Endothelial cell of umbilical vein (primary cell): ENCODE measurements around the gene KCNH4. TPM values are rescaled to one million over a fixed set of nuclear protein-coding genes. Genes with fewer than 3 reads are reported as not detected.

Experiments
- BruUV-seq: library from RNA; stranded (reverse); fragments of 400-500 nt; replicated peaks from 2 replicates; lab custom pipeline; 2021; lab: Mats Ljungman, UMichigan
- CTCF ChIA-PET: fragments of 300-600, 350-600 bp; sonication (Branson Sonifier 250); formaldehyde crosslinking; loops from one replicate; lab custom pipeline; 2021; ENCODE audit warnings: antibody characterized with exemption, inconsistent platforms; lab: Charles Lee
- POLR2A ChIA-PET: fragments of 300-600, 350-600 bp; sonication (Branson Sonifier 250); formaldehyde crosslinking; loops from one replicate; lab custom pipeline; 2021; ENCODE audit warnings: antibody characterized with exemption, inconsistent platforms; lab: Charles Lee
- DNase-seq: peaks from one replicate; pipeline ENCODE4 v3.0.0-alpha.2; 2011; ENCODE audit warnings: low read depth, low spot score
- FAIRE-seq: peaks from 2 replicates; lab custom pipeline; 2011; peaks lifted over from hg19 to GRCh38; lab: Jason Lieb, UNC
- H2AFZ ChIP-seq: 2 replicates; pipeline ENCODE4 v1.6.0; 2012; ENCODE audit warnings: low read depth, low read length, control low read depth, inconsistent platforms
- H3K27ac ChIP-seq: 2 replicates; pipeline ENCODE4 v1.5.1; 2011; ENCODE audit warnings: low read depth, mild to moderate bottlenecking, control low read depth, low read length, moderate library complexity; ENCODE audit not compliant: insufficient read depth
- H3K27me3 ChIP-seq, 2 experiments: 2 replicates each; pipeline versions ENCODE4 v1.6.0 to v1.6.1; 2011; ENCODE audit warnings: low read length in 2 of 2, mixed read lengths in 1 of 2; ENCODE audit not compliant: control insufficient read depth in 2 of 2, insufficient read depth in 2 of 2
- H3K36me3 ChIP-seq, 2 experiments: 2 replicates in 1 of 2; 3 replicates in 1 of 2; pipeline ENCODE4 v1.5.1; 2011; ENCODE audit warnings: low read length in 2 of 2, mild to moderate bottlenecking in 1 of 2, moderate library complexity in 1 of 2; ENCODE audit not compliant: control insufficient read depth in 2 of 2, insufficient read depth in 2 of 2; ENCODE audit errors: extremely low read depth in 1 of 2
- H3K4me1 ChIP-seq: 3 replicates; pipeline ENCODE4 v1.5.1; 2011; ENCODE audit warnings: mild to moderate bottlenecking, low read length; ENCODE audit not compliant: control insufficient read depth, insufficient read depth; ENCODE audit errors: extremely low read depth
- H3K4me2 ChIP-seq: 2 replicates; pipeline ENCODE4 v1.6.1; 2011; ENCODE audit warnings: low read length, control low read depth, mixed read lengths; ENCODE audit not compliant: insufficient read depth
- H3K4me3 ChIP-seq, 3 experiments: fragments of 200-600 bp in 1 of 3; sonication (generic), shearing (Covaris generic) in 1 of 3; replicated peaks in 1 of 3; 2 replicates each; pipeline ENCODE4 v1.5.1; 2011 to 2016; ENCODE audit warnings: control low read depth in 3 of 3, low read length in 3 of 3, mild to moderate bottlenecking in 2 of 3, inconsistent platforms in 1 of 3, low read depth in 1 of 3, moderate library complexity in 1 of 3; ENCODE audit not compliant: insufficient read depth in 1 of 3
- H3K79me2 ChIP-seq: 2 replicates; pipeline ENCODE4 v1.6.0; 2012; ENCODE audit warnings: low read length, inconsistent platforms; ENCODE audit not compliant: control insufficient read depth, insufficient read depth
- H3K9ac ChIP-seq: replicated peaks from 2 replicates; pipeline ENCODE3; 2011; ENCODE audit warnings: low read length, control low read depth; ENCODE audit not compliant: insufficient read depth; ENCODE audit errors: extremely low read depth
- H3K9me1 ChIP-seq: replicated peaks from 3 replicates; pipeline ENCODE4 v1.6.0; 2011; ENCODE audit warnings: mild to moderate bottlenecking, low read length; ENCODE audit not compliant: control insufficient read depth, insufficient read depth; ENCODE audit errors: extremely low read depth
- H3K9me3 ChIP-seq: replicated peaks from 2 replicates; pipeline ENCODE4 v1.5.1; 2012; ENCODE audit warnings: low read length, inconsistent platforms; ENCODE audit not compliant: control insufficient read depth, insufficient read depth
- H4K20me1 ChIP-seq: replicated peaks from 2 replicates; pipeline ENCODE3; 2011; ENCODE audit warnings: mild to moderate bottlenecking, low read length; ENCODE audit not compliant: control insufficient read depth, insufficient read depth; ENCODE audit errors: extremely low read depth
- CTCF ChIP-seq, 2 donors: IDR thresholded peaks; 1 replicate in 1 of 2; 2 replicates in 1 of 2; pipeline ENCODE4 v1.5.1; 2011; ENCODE audit warnings: low read length in 2 of 2, mild to moderate bottlenecking in 2 of 2, moderate library complexity in 2 of 2, control low read depth in 1 of 2, inconsistent platforms in 1 of 2, low read depth in 1 of 2; ENCODE audit not compliant: insufficient read depth in 1 of 2; ENCODE audit errors: extremely low read depth in 1 of 2
- EZH2 ChIP-seq: IDR thresholded peaks from 2 replicates; pipeline ENCODE4 v1.6.1; 2012; ENCODE audit warnings: borderline replicate concordance, low read depth, mild to moderate bottlenecking, moderate library complexity, low read length, inconsistent platforms; ENCODE audit not compliant: severe bottlenecking
- FOS ChIP-seq: IDR thresholded peaks from 2 replicates; pipeline ENCODE4 v1.6.1; 2011; ENCODE audit warnings: mild to moderate bottlenecking, low read length, moderate library complexity, borderline replicate concordance; ENCODE audit not compliant: insufficient read depth
- GATA2 ChIP-seq: IDR thresholded peaks from 2 replicates; pipeline ENCODE4 v1.7.0; 2011; ENCODE audit warnings: low read depth, mild to moderate bottlenecking, moderate library complexity, mixed read lengths, low read length; ENCODE audit not compliant: insufficient read length, insufficient read depth
- JUN ChIP-seq: IDR thresholded peaks from 2 replicates; pipeline ENCODE4 v1.6.1; 2011; ENCODE audit warnings: borderline replicate concordance, low read depth; ENCODE audit not compliant: insufficient read length, insufficient read depth
- MYC ChIP-seq: IDR thresholded peaks from one replicate; pipeline ENCODE4 v1.6.1; 2011; ENCODE audit warnings: mild to moderate bottlenecking, low read depth, low read length
- POLR2A ChIP-seq: IDR thresholded peaks from 2 replicates; pipeline ENCODE4 v1.6.1; 2012; ENCODE audit warnings: low read depth, mild to moderate bottlenecking, control low read depth, low read length
- POLR2AphosphoS5 ChIP-seq: IDR thresholded peaks from 2 replicates; pipeline ENCODE4 v1.6.1; 2012; ENCODE audit warnings: low read depth, mild to moderate bottlenecking, control low read depth, low read length, moderate library complexity; ENCODE audit not compliant: insufficient read depth
- dilution Hi-C: fragments of 300-500 bp; cut with MboI; formaldehyde crosslinking; loops from one replicate; pipeline ENCODE4 v1.15.0; 2019; ENCODE audit warnings: low sequenced_read_pairs; ENCODE audit not compliant: extremely low pct_ligation_motif_present
- intact Hi-C: fragments of 100-400 bp; cut with micrococcal nuclease; formaldehyde crosslinking; loops from one replicate; pipeline ENCODE4 v1.10.0; 2022
- polyA plus RNA-seq, 4 experiments: library from polyadenylated mRNA; depleted of rRNA in 3 of 4; stranded (reverse) in 3 of 4; unstranded in 1 of 4; fragments of >200 nt; gene quantifications; 2 replicates each; pipeline versions ENCODE4 v1.2.1 to v1.2.3, GENCODE V29; 2011 to 2012; ENCODE audit warnings: missing spikeins in 1 of 4
- total RNA-seq: library from RNA; stranded (reverse); gene quantifications from 2 replicates; pipeline ENCODE4 v1.2.3, GENCODE V29; 2021
- TF ChIP-seq, protein P1 (sequence below): IDR thresholded peaks from 2 replicates; pipeline ENCODE4 v1.6.1; 2011; ENCODE audit not compliant: insufficient read depth, insufficient read length

Gene KCNH4
- total and polyA plus RNA-seq, 2 donors (not counting 3 experiments of a cell fraction or from before 2014, with no cell fraction given): 0.11 TPM

DNA sequence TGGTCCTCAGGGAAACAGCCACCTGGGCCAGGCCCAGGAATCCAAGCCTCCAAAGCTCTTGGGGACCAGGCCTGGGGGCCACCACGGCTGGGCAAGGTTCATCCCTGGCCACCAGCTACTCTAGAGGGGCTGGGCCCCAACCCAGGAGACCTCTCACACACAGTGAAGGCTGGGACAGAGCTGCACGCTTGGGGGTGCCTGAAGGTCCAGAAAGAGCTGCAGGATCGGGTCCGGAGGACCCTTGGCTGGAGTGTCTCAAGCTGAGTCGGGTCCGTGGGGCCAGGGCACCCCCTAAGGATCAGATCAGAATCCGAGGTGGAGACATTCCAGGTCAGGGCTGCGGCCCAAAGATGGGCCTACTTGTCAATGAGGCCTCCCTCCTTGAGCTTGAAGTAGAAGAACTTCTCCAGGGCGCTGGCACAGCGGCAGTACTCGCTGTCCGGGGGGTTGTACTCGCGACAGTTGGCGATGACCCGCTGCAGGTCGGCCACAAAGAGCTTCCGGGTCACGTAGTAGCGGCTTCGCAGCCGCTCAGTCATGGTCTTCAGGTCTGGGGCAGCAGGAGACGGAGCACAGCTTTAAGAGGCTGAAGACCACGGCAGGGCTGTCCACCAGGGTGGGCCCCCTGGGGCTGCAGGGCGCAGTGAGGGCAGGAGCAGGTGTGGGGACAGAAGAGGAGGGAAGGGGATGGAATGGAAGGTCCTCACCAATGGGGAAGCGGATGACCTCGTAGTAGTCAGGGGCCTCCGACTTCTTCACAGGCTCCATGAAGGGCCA is 67.5 kb downstream of the KCNH4 start:
- Histone ChIP-seq H3K79me2 (no peaks in the 10 kb centered on the region), H2AFZ (no peak overlapping the region), H3K9ac (no peak overlapping the region), H3K4me2 (no peak overlapping the region), H3K9me1 (no peaks in the 10 kb centered on the region), H3K4me3 (no peak overlapping the region), H3K27me3 (no peaks in the 10 kb centered on the region), H3K27ac (no peak overlapping the region), H3K36me3 (no peaks in the 10 kb centered on the region), H3K4me1 (peaks cover 9% of the 10 kb centered on the region), H3K9me3 (no peaks in the 10 kb centered on the region), H4K20me1 (no peaks in the 10 kb centered on the region)
- FAIRE-seq (no peak), DNase-seq (no peak)
- dilution Hi-C loops: loop anchor here (25.0 kb wide), 1 partner anchor 151 kb away; the partner anchor contains the start of gene CNP
- CTCF ChIA-PET: interaction anchor here (0.6 to 2.2 kb wide), 11 partner anchors 9 to 154 kb away, joined by 3 to 13 read pairs (median 5); partner anchors contain the start of gene HSPB9
- POLR2A ChIA-PET: interaction anchor here (0.8 to 1.7 kb wide), 2 partner anchors 10 to 74 kb away, joined by 4 read pairs; no protein-coding TSS in a partner anchor
- no peak for TF ChIP-seq JUN
- BruUV-seq: TSS peak; percentile 16
- intact Hi-C loops: no loop called here

DNA sequence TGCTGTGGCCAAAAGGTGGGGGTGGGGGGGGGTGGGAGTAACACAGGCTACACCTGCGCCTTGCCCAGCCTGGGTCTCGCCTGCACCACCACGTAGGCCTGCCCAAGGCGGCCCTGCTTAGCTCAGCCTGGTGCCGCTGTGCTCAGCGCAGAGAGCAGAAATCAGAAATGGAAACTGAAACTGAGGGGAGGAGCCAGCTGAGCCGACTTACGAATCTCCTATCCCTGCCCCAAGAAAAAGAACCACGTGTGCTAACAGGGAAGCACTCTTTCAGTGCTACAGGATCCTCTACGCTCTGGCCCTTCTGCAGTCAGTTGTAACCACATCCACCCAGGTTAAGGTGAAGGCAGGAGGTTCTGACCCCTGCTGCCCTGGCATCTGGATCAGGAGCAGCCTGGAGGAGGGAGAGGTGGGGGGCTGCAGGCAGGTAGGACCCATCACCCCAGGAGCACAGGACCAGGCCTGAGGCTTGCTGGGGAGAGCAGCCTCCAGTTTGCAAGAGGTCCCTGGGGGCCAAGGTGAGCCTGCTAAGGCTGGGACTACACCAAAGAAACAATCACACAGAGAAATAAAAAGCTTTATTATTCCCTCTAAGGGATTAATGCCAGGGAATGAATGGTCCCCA is 68.3 kb downstream of the KCNH4 start, which contains the start of gene DHX58:
TSS of gene DHX58 (minus strand) at position 163 of the 625 bp plus-strand sequence. CDS start 822 bp downstream, outside the sequence.
- ChIA-PET POLR2A (interaction anchor here (0.6 to 1.7 kb wide), 2 partner anchors 9 to 40 kb away, joined by 4 to 5 read pairs; no protein-coding TSS in a partner anchor), CTCF (interaction anchor here (0.6 to 2.2 kb wide), 11 partner anchors 11 to 153 kb away, joined by 3 to 13 read pairs (median 4); partner anchors contain the start of gene NKIRAS2)
- no peaks in the 10 kb centered on the region for H3K36me3 ChIP-seq
- intact Hi-C loops: loop anchor here (1.0 kb wide), 1 partner anchor 88 kb away; no protein-coding TSS in a partner anchor
- peak within 1 kb of the TSS; percentile 66 for H2AFZ ChIP-seq
- peak within 1 kb of the TSS in 2 of 3 experiments; percentile 29 to 31 for H3K4me3 ChIP-seq
- H3K4me2 ChIP-seq: peak within 1 kb of the TSS; percentile 53
- peaks cover 9% of the 10 kb centered on the region for H3K4me1 ChIP-seq
- FAIRE-seq (peak; percentile 96), DNase-seq (peak; percentile 88)
- no peaks in the 10 kb centered on the region for H3K27me3 ChIP-seq
- H3K9ac ChIP-seq: peak within 1 kb of the TSS; percentile 42
- H3K79me2 ChIP-seq: no peaks in the 10 kb centered on the region
- TF ChIP-seq MYC: no peak
- no peak for TF ChIP-seq JUN
- no peak for TF ChIP-seq EZH2
- TF ChIP-seq POLR2AphosphoS5: peak; percentile 26
- TF ChIP-seq POLR2A: peak; percentile 74
- TF ChIP-seq, protein P1, sequence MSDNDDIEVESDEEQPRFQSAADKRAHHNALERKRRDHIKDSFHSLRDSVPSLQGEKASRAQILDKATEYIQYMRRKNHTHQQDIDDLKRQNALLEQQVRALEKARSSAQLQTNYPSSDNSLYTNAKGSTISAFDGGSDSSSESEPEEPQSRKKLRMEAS: peak; percentile 84
- no peak for TF ChIP-seq GATA2
- TF ChIP-seq FOS: no peak
- no peak for TF ChIP-seq CTCF (IDR thresholded peaks at IDR 0.05; ENCODE audit: extremely low read depth in 1 of 2, insufficient read depth in 1 of 2, low read depth in 1 of 2, low read length in 2 of 2)
- no peaks in the 10 kb centered on the region for H3K9me3 ChIP-seq
- no peaks in the 10 kb centered on the region for H4K20me1 ChIP-seq
- dilution Hi-C loops: loop anchor here (25.0 kb wide), 1 partner anchor 150 kb away; the partner anchor contains the start of gene CNP
- no TSS peak for BruUV-seq
- H3K9me1 ChIP-seq: no peaks in the 10 kb centered on the region
- peak within 1 kb of the TSS; percentile 5 for H3K27ac ChIP-seq
